H9 (cell line): Measurements from ENCODE around the gene FBXO10. TPM values are rescaled to one million over a fixed set of nuclear protein-coding genes. Genes with fewer than 3 reads are reported as not detected.

ENCODE experiments used
- DNase-seq: peaks from one replicate; pipeline ENCODE4 v3.0.0-alpha.2; 2017
- H2AFZ ChIP-seq: one replicate; pipeline ENCODE4 v1.6.1; 2013; ENCODE audit warnings: mild to moderate bottlenecking, low read length, control low read depth, moderate library complexity
- H2AK5ac ChIP-seq: 2 replicates; pipeline ENCODE4 v1.6.1; 2013; ENCODE audit warnings: low read length, control low read depth, mixed read lengths; ENCODE audit not compliant: insufficient read length
- H2BK120ac ChIP-seq: one replicate; pipeline ENCODE4 v1.6.1; 2013; ENCODE audit warnings: low read depth, mild to moderate bottlenecking, low read length, control low read depth, inconsistent platforms; ENCODE audit not compliant: poor library complexity, severe bottlenecking
- H2BK12ac ChIP-seq: 2 replicates; pipeline ENCODE4 v1.6.1; 2013; ENCODE audit warnings: low read length, control low read depth, mixed read lengths, low read depth; ENCODE audit not compliant: insufficient read length
- H2BK15ac ChIP-seq: 2 replicates; pipeline ENCODE4 v1.6.1; 2013; ENCODE audit warnings: low read depth, low read length, control low read depth
- H2BK20ac ChIP-seq: one replicate; pipeline ENCODE4 v1.6.1; 2013; ENCODE audit warnings: low read depth, mild to moderate bottlenecking, low read length, control low read depth, inconsistent platforms; ENCODE audit not compliant: poor library complexity, severe bottlenecking
- H2BK5ac ChIP-seq: 2 replicates; pipeline ENCODE4 v1.6.1; 2013; ENCODE audit warnings: low read length, control low read depth, mixed read lengths; ENCODE audit not compliant: insufficient read length
- H3K14ac ChIP-seq: 2 replicates; pipeline ENCODE4 v1.6.1; 2013; ENCODE audit warnings: low read length, control low read depth; ENCODE audit not compliant: insufficient read depth
- H3K18ac ChIP-seq: 2 replicates; pipeline ENCODE4 v1.6.1; 2013; ENCODE audit warnings: low read depth, mild to moderate bottlenecking, mixed read lengths, low read length, control low read depth; ENCODE audit not compliant: insufficient read length
- H3K23ac ChIP-seq: 2 replicates; pipeline ENCODE4 v1.6.1; 2013; ENCODE audit warnings: low read length, control low read depth, mixed read lengths, low read depth; ENCODE audit not compliant: insufficient read length
- H3K23me2 ChIP-seq: 2 replicates; pipeline ENCODE4 v1.6.1; 2013; ENCODE audit warnings: low read depth, mild to moderate bottlenecking, mixed read lengths, low read length, control low read depth; ENCODE audit not compliant: insufficient read length, poor library complexity, severe bottlenecking
- H3K27ac ChIP-seq: 2 replicates; pipeline ENCODE4 v1.5.1; 2013; ENCODE audit warnings: low read length, control low read depth, mixed read lengths, low read depth; ENCODE audit not compliant: insufficient read length
- H3K27me3 ChIP-seq: 2 replicates; pipeline ENCODE4 v1.6.1; 2013; ENCODE audit warnings: low read length, control low read depth, inconsistent platforms; ENCODE audit not compliant: insufficient read depth
- H3K4ac ChIP-seq: 2 replicates; pipeline ENCODE4 v1.6.1; 2013; ENCODE audit warnings: low read depth, mild to moderate bottlenecking, control low read depth, inconsistent platforms, low read length, moderate library complexity
- H3K4me1 ChIP-seq: 2 replicates; pipeline ENCODE4 v1.6.1; 2013; ENCODE audit warnings: low read length, control low read depth, inconsistent platforms; ENCODE audit not compliant: insufficient read depth
- H3K4me2 ChIP-seq: 2 replicates; pipeline ENCODE4 v1.6.1; 2013; ENCODE audit warnings: low read length, control low read depth, mixed read lengths; ENCODE audit not compliant: insufficient read length, insufficient read depth
- H3K56ac ChIP-seq: 2 replicates; pipeline ENCODE4 v1.6.1; 2013; ENCODE audit warnings: low read depth, mild to moderate bottlenecking, mixed read lengths, low read length, control low read depth; ENCODE audit not compliant: insufficient read length
- H3K79me1 ChIP-seq: 2 replicates; pipeline ENCODE4 v1.6.1; 2013; ENCODE audit warnings: low read depth, mild to moderate bottlenecking, moderate library complexity, low read length, control low read depth, inconsistent platforms; ENCODE audit not compliant: insufficient read depth, poor library complexity, severe bottlenecking
- H3K79me2 ChIP-seq: 2 replicates; pipeline ENCODE4 v1.6.1; 2013; ENCODE audit warnings: low read length, control low read depth, inconsistent platforms; ENCODE audit not compliant: insufficient read depth
- H3K9ac ChIP-seq: 2 replicates; pipeline ENCODE4 v1.6.1; 2013; ENCODE audit warnings: low read length, control low read depth, mixed read lengths; ENCODE audit not compliant: insufficient read length; ENCODE audit errors: extremely low read depth
- H3K9me3 ChIP-seq: one replicate; pipeline ENCODE4 v1.6.1; 2013; ENCODE audit warnings: low read depth, low read length, inconsistent platforms; ENCODE audit not compliant: control insufficient read depth
- H3T11ph ChIP-seq: one replicate; pipeline ENCODE4 v1.6.1; 2013; ENCODE audit warnings: mild to moderate bottlenecking, low read length, control low read depth, inconsistent platforms
- H4K20me1 ChIP-seq: one replicate; pipeline ENCODE4 v1.6.1; 2013; ENCODE audit not compliant: control insufficient read depth, insufficient read length, insufficient read depth
- H4K5ac ChIP-seq: 2 replicates; pipeline ENCODE4 v1.6.1; 2013; ENCODE audit warnings: low read depth, mild to moderate bottlenecking, mixed read lengths, low read length, control low read depth; ENCODE audit not compliant: insufficient read length
- H4K8ac ChIP-seq: replicated peaks from 2 replicates; pipeline ENCODE4 v1.6.1; 2013; ENCODE audit warnings: low read length, control low read depth, mixed read lengths, low read depth; ENCODE audit not compliant: insufficient read length
- H4K91ac ChIP-seq: 2 replicates; pipeline ENCODE4 v1.6.1; 2013; ENCODE audit warnings: low read depth, mild to moderate bottlenecking, moderate library complexity, mixed read lengths, low read length, control low read depth; ENCODE audit not compliant: insufficient read length
- H3K27ac Mint-ChIP-seq, 3 experiments: 2 replicates in 2 of 3; 3 replicates in 1 of 3; pipeline ENCODE4 v1.8.0; 2020 to 2021; ENCODE audit warnings: mixed read lengths in 3 of 3, mild to moderate bottlenecking in 1 of 3, moderate library complexity in 1 of 3
- H3K27me3 Mint-ChIP-seq: 2 replicates; pipeline ENCODE4 v1.8.0; 2021; ENCODE audit warnings: low read depth, mild to moderate bottlenecking, moderate library complexity, mixed read lengths
- H3K36me3 Mint-ChIP-seq, 3 experiments: 2 replicates in 2 of 3; 3 replicates in 1 of 3; pipeline ENCODE4 v1.8.0; 2020 to 2021; ENCODE audit warnings: low read depth in 3 of 3, mixed read lengths in 3 of 3; ENCODE audit not compliant: insufficient read depth in 1 of 3
- H3K4me1 Mint-ChIP-seq, 2 experiments: 2 replicates each; pipeline ENCODE4 v1.8.0; 2020; ENCODE audit warnings: mixed read lengths in 2 of 2
- H3K4me3 Mint-ChIP-seq, 2 experiments: 2 replicates in 1 of 2; 3 replicates in 1 of 2; pipeline ENCODE4 v1.8.0; 2020 to 2021; ENCODE audit warnings: mild to moderate bottlenecking in 2 of 2, mixed read lengths in 2 of 2, moderate library complexity in 1 of 2
- H3K9me3 Mint-ChIP-seq, 2 experiments: 2 replicates in 1 of 2; 3 replicates in 1 of 2; pipeline ENCODE4 v1.8.0; 2020; ENCODE audit warnings: mild to moderate bottlenecking in 2 of 2, mixed read lengths in 2 of 2, moderate library complexity in 1 of 2
- WGBS: extraction: QIAGEN DNeasy Blood & Tissue Kit; methylation state at CpG from one replicate; pipeline ENCODE4 v1.1.7; 2013; ENCODE audit warnings: missing lambda C conversion rate, low lambda C conversion rate, mixed read lengths; ENCODE audit not compliant: insufficient read length; ENCODE audit errors: extremely low coverage; 5-methylcytosine and 5-hydroxymethylcytosine counted together
- total RNA-seq: library from RNA; stranded (reverse); gene quantifications from 2 replicates; pipeline ENCODE4 v1.2.1, GENCODE V29; 2021
- TF ChIP-seq, protein P1 (sequence below): fragments of 200-600 bp; sonication (generic); conservative IDR thresholded peaks from 3 replicates; pipeline ENCODE4 v1.8.0; 2021; ENCODE audit warnings: antibody characterized with exemption, mild to moderate bottlenecking

The FBXO10 gene
- total RNA-seq, 1 experiment from 2014 or later: 16.8 TPM

DNA sequence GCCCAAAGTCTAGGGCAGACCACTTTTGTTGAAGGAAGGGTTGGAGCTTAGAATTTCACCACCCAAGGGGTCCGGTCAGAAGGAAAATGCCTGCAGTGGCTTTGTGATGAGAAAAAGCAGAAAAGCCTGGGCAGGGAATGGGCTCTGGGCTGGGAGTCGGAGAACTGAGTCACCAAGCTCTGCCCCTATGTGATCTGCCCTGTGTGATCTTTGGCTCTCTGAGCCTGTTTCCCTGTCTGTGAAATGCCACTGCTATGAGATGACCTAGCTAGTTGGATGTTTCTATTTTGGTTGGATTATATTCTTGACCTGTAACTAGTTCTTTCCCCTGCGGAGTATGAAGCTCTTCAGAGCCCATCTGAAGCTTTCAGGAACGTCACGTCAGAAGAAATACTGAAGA, 80.6 kb downstream of the FBXO10 start:
- Histone ChIP-seq H3K56ac (no peak overlapping the region), H3K9ac (no peak overlapping the region), H3K23me2 (no peaks in the 10 kb centered on the region), H3K79me1 (no peaks in the 10 kb centered on the region), H2BK20ac (no peak overlapping the region), H3K4me1 (no peaks in the 10 kb centered on the region), H4K20me1 (no peaks in the 10 kb centered on the region), H2BK12ac (no peak overlapping the region), H3K9me3 (no peaks in the 10 kb centered on the region), H4K91ac (no peak overlapping the region), H2AFZ (no peak overlapping the region), H2BK15ac (no peak overlapping the region), H2AK5ac (no peak overlapping the region), H2BK120ac (no peak overlapping the region), H3K4me2 (no peak overlapping the region), H3K23ac (no peak overlapping the region), H3K27me3 (no peaks in the 10 kb centered on the region), H4K8ac (no peak overlapping the region), H3K14ac (no peak overlapping the region), H3K27ac (no peak overlapping the region), H3K18ac (no peak overlapping the region), H4K5ac (no peak overlapping the region), H3T11ph (no peak overlapping the region), H3K79me2 (no peaks in the 10 kb centered on the region), H3K4ac (no peak overlapping the region), H2BK5ac (no peak overlapping the region)
- DNase-seq: no peak
- H3K9me3 Mint-ChIP-seq: no peaks in the 10 kb centered on the region
- H3K36me3 Mint-ChIP-seq: peaks cover 49 to 78% (median 70%) of the 10 kb centered on the region in 3 experiments
- no peak overlapping the region for H3K27ac Mint-ChIP-seq
- no peaks in the 10 kb centered on the region for H3K4me1 Mint-ChIP-seq
- no peaks in the 10 kb centered on the region for H3K27me3 Mint-ChIP-seq
- WGBS: no CpG with 5 or more reads among the region's 5 CpGs
- TF ChIP-seq, protein P1, sequence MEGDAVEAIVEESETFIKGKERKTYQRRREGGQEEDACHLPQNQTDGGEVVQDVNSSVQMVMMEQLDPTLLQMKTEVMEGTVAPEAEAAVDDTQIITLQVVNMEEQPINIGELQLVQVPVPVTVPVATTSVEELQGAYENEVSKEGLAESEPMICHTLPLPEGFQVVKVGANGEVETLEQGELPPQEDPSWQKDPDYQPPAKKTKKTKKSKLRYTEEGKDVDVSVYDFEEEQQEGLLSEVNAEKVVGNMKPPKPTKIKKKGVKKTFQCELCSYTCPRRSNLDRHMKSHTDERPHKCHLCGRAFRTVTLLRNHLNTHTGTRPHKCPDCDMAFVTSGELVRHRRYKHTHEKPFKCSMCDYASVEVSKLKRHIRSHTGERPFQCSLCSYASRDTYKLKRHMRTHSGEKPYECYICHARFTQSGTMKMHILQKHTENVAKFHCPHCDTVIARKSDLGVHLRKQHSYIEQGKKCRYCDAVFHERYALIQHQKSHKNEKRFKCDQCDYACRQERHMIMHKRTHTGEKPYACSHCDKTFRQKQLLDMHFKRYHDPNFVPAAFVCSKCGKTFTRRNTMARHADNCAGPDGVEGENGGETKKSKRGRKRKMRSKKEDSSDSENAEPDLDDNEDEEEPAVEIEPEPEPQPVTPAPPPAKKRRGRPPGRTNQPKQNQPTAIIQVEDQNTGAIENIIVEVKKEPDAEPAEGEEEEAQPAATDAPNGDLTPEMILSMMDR: no peak
- no peak overlapping the region for H3K4me3 Mint-ChIP-seq
